H1 (cell line): ENCODE data around the gene OASL.
A peak's percentile ranks its signal among the peaks of the same experiment; 100 is the strongest.

ENCODE experiments used
- EP300 ChIP-seq, 2 experiments: IDR thresholded peaks; 1 replicate in 1 of 2; 2 replicates in 1 of 2; pipeline ENCODE4 v1.6.1; 2011 to 2012; ENCODE audit warnings: low read depth in 2 of 2, low read length in 2 of 2, mild to moderate bottlenecking in 2 of 2, borderline replicate concordance in 1 of 2, inconsistent platforms in 1 of 2, moderate library complexity in 1 of 2
- EZH2 ChIP-seq: fragments of 200-600 bp; sonication (generic); IDR thresholded peaks from 2 replicates; pipeline ENCODE4 v1.7.1; 2012; ENCODE audit warnings: low read depth, mild to moderate bottlenecking, moderate library complexity, low read length, inconsistent platforms; ENCODE audit not compliant: severe bottlenecking
- GABPA ChIP-seq: IDR thresholded peaks from 2 replicates; pipeline ENCODE4 v1.6.1; 2011; ENCODE audit warnings: mild to moderate bottlenecking, low read length, moderate library complexity, borderline replicate concordance; ENCODE audit not compliant: insufficient read depth
- HDAC6 ChIP-seq: IDR thresholded peaks from one replicate; pipeline ENCODE4 v1.7.1; 2012; ENCODE audit warnings: low read depth, mild to moderate bottlenecking, inconsistent platforms, low read length, moderate library complexity
- MAFK ChIP-seq: IDR thresholded peaks from 2 replicates; pipeline ENCODE4 v1.6.1; 2012; ENCODE audit warnings: low read depth, mild to moderate bottlenecking, improper control_type of control experiment, low read length
- POLR2A ChIP-seq, 2 experiments: IDR thresholded peaks; 1 replicate in 1 of 2; 2 replicates in 1 of 2; pipeline ENCODE4 v1.6.1; 2011; ENCODE audit warnings: low read depth in 2 of 2, low read length in 2 of 2, mild to moderate bottlenecking in 2 of 2; ENCODE audit errors: control extremely low read depth in 1 of 2
- RAD21 ChIP-seq, 2 experiments: IDR thresholded peaks in 1 of 2; conservative IDR thresholded peaks in 1 of 2; 2 replicates each; pipeline ENCODE4 v1.6.1; 2011; ENCODE audit warnings: low read depth in 2 of 2, low read length in 2 of 2, improper control_type of control experiment in 1 of 2, inconsistent platforms in 1 of 2, mild to moderate bottlenecking in 1 of 2, moderate library complexity in 1 of 2
- YY1 ChIP-seq: IDR thresholded peaks from 2 replicates; pipeline ENCODE4 v1.6.1; 2011; ENCODE audit warnings: low read depth, mild to moderate bottlenecking, low read length
- TF ChIP-seq, protein P1 (sequence below): IDR thresholded peaks from 2 replicates; pipeline ENCODE4 v1.6.1; 2012; ENCODE audit warnings: low read length, inconsistent platforms
- TF ChIP-seq, protein P2 (sequence below): IDR thresholded peaks from 2 replicates; pipeline ENCODE4 v1.6.1; 2012; ENCODE audit warnings: inconsistent platforms
- TF ChIP-seq, protein P3 (sequence below), 3 experiments: IDR thresholded peaks; 1 replicate in 2 of 3; 2 replicates in 1 of 3; pipeline versions ENCODE4 v1.5.1 to v1.6.1; 2011; ENCODE audit warnings: low read length in 3 of 3, mild to moderate bottlenecking in 3 of 3, inconsistent platforms in 2 of 3, low read depth in 1 of 3, moderate library complexity in 1 of 3; ENCODE audit not compliant: insufficient read depth in 1 of 3; ENCODE audit errors: control extremely low read depth in 1 of 3
- TF ChIP-seq, protein P4 (sequence below): IDR thresholded peaks from 2 replicates; pipeline ENCODE4 v1.6.1; 2012; ENCODE audit warnings: inconsistent platforms

DNA sequence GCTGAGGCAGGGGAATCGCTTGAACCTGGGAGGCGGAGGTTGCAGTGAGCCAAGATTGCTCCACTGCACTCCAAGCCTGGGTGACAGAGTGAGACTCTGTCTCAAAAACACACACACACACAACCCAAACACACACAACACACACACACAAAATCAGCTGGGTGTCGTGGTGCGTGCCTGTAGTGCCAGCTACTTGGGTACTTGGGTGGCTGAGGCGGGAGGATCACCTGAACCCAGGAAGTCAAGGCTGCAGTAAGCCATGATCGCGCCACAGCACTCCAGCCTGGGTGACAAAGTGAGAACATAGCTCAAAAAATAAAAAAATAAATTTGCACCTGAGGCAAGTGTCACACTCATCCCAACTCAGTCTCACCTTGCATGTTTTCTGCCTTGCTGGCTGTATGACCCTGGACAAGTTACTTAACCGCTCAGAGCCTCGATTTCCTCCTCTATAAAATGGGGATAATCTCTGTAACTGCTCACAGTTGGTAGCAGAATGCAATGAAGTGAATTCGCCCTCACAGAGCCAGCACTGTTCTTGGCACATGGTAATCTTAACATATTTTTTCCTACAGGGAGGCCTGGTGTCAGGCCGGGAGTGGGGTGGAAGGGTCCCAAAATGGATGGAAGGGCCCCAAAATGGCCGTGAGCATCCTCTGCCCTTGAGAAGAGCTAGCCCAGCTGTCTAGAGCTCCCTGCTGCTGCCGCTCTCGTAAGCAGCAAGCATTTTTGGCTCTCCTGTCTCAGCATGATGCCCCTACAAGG is 61.3 kb downstream of the OASL start:
- peak; percentile 79 for TF ChIP-seq YY1
- TF ChIP-seq, protein P1, sequence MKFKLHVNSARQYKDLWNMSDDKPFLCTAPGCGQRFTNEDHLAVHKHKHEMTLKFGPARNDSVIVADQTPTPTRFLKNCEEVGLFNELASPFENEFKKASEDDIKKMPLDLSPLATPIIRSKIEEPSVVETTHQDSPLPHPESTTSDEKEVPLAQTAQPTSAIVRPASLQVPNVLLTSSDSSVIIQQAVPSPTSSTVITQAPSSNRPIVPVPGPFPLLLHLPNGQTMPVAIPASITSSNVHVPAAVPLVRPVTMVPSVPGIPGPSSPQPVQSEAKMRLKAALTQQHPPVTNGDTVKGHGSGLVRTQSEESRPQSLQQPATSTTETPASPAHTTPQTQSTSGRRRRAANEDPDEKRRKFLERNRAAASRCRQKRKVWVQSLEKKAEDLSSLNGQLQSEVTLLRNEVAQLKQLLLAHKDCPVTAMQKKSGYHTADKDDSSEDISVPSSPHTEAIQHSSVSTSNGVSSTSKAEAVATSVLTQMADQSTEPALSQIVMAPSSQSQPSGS = no peak
- TF ChIP-seq, protein P2, sequence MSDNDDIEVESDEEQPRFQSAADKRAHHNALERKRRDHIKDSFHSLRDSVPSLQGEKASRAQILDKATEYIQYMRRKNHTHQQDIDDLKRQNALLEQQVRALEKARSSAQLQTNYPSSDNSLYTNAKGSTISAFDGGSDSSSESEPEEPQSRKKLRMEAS = no peak
- TF ChIP-seq, protein P3, sequence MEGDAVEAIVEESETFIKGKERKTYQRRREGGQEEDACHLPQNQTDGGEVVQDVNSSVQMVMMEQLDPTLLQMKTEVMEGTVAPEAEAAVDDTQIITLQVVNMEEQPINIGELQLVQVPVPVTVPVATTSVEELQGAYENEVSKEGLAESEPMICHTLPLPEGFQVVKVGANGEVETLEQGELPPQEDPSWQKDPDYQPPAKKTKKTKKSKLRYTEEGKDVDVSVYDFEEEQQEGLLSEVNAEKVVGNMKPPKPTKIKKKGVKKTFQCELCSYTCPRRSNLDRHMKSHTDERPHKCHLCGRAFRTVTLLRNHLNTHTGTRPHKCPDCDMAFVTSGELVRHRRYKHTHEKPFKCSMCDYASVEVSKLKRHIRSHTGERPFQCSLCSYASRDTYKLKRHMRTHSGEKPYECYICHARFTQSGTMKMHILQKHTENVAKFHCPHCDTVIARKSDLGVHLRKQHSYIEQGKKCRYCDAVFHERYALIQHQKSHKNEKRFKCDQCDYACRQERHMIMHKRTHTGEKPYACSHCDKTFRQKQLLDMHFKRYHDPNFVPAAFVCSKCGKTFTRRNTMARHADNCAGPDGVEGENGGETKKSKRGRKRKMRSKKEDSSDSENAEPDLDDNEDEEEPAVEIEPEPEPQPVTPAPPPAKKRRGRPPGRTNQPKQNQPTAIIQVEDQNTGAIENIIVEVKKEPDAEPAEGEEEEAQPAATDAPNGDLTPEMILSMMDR (IDR thresholded peaks at IDR 0.05; ENCODE audit: control extremely low read depth in 1 of 3, insufficient read depth in 1 of 3, low read depth in 1 of 3, low read length in 3 of 3) = no peak
- TF ChIP-seq POLR2A (IDR thresholded peaks at IDR 0.05; ENCODE audit: control extremely low read depth in 1 of 2, low read depth in 2 of 2, low read length in 2 of 2) = no peak
- TF ChIP-seq EP300 (IDR thresholded peaks at IDR 0.05; ENCODE audit: borderline replicate concordance in 1 of 2, low read depth in 2 of 2, low read length in 2 of 2) = no peak
- no peak for TF ChIP-seq GABPA
- no peak for TF ChIP-seq RAD21 (IDR thresholded peaks at IDR 0.05 in 1 of 2, conservative IDR thresholded peaks at IDR 0.05 in 1 of 2; ENCODE audit: low read depth in 2 of 2, low read length in 2 of 2)
- TF ChIP-seq, protein P4, sequence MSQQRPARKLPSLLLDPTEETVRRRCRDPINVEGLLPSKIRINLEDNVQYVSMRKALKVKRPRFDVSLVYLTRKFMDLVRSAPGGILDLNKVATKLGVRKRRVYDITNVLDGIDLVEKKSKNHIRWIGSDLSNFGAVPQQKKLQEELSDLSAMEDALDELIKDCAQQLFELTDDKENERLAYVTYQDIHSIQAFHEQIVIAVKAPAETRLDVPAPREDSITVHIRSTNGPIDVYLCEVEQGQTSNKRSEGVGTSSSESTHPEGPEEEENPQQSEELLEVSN = no peak
- TF ChIP-seq MAFK = no peak
- no peak for TF ChIP-seq HDAC6
- no peak for TF ChIP-seq EZH2
